Stimulated activated CD4-positive, alpha-beta T cell treated with anti-CD3 and anti-CD28 coated beads, Interleukin-1b, Interleukin-23, amount 100 ng/mL, for 24 hours (primary cell): ENCODE measurements around the gene COMP.

Source experiments
- DNase-seq, 4 experiments: peaks; one replicate each; pipeline ENCODE4 v3.0.0-alpha.2; 2020; ENCODE audit warnings: low read depth in 4 of 4, low spot score in 1 of 4

Gene COMP

DNA sequence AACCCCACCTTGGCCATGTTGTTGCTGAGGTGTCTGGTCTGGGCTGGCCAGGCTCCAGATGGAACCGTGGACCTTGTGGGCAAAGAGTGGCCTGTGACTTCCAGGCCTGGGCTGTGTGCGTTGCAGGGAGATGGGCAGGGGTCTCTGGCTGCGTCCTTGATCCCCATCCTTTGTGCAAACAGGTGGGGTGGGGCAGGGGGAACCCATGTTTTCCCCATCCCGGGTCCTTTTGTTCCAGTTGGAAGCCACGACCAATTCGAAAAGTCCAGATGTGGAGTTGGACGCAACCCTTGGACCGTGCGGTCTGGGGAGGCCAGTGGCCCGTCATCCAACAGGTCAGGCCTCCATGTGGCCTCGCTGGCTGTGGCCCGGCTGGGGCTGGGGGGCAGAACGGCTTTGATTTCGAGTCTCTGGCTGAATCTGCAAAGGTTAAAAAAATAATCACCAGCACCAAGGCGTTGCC is 13.1 kb upstream of the COMP start:
- no peak for DNase-seq

DNA sequence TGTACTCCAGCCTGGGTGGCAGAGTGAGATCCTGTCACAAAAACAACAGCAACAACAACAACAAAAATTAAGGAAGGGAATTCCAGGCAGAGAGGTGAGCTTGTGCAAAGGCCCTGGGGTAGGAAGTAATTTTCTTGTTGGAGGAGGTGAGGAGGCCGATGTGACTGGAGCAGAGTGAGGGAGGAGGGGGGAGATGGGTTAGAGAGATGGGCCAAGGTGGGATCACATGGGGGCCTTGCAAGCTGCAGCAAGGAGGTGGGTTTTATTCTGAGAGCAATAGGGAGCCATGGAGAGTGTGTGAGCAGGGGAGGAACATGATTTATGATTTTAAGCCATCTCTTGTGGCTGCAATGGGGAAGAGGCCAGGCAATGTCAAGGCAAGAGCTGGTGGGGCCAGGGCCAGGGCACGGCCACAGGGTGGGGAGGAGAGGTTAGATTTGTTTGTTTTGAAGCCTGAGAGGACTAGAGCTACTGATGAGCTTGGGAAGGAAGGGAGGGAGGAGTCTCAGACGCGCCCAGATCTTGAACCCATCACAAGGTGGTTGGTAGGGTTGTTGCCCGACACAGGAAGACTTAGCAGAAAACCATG is 12.5 kb upstream of the COMP start:
- no peak for DNase-seq

- no peak for DNase-seq
Observed at GRCh38 chr19:18802354-18802753, 11.2 kb upstream of the COMP start.

DNA sequence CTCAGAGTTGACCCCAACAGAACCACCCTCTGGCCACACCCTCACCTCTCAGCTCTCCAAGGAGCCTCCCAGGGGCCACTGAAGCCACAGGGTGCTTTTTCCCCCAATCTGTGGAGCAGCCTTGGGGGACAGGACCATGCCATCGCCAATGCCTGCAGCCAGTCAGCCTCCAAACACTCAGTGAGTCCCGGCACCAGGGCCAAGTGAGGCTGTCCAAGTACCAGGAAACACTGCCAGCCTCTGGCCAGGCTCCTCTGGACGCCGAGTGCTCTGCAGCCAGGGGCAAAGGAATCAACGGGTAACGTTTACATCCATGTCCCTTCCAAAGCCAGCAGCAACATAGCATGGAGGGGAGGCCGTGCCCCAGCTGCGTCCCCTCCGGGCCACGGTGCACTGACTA is 9.5 kb upstream of the COMP start:
- no peak for DNase-seq

- no peak for DNase-seq
Observed at GRCh38 chr19:18800079-18800478, 9.0 kb upstream of the COMP start.

DNA sequence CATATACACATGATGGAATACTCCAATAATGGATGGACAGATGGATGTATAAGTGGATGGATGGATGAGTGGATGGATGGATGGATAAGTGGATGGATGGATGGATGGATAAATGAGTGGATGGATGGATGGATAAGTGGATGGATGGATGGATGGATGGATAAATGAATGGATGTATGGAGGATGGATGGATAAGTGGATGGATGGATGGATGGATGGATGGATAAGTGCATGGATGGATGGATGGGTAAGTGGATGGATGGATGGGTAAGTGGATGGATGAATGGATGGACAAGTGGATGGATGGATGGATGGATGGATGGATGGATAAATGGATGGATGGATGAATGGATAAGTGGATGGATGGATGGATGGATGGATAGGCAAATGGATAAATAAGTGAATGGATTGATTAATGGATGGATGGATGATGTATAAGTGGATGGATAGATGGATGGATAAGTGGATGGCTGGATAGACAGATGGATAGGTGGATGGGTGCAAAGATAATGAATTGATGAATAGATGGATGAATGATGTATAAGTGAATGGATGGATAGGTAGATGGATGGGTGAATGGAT is 8.4 kb upstream of the COMP start:
- no peak for DNase-seq

GRCh38 chr19:18798384-18799352 is 7.6 kb upstream of the COMP start:
- DNase-seq: no peak

GRCh38 chr19:18796239-18796638 is 5.1 kb upstream of the COMP start:
- DNase-seq: no peak

GRCh38 chr19:18795540-18795939 is 4.4 kb upstream of the COMP start:
- no peak for DNase-seq

DNA sequence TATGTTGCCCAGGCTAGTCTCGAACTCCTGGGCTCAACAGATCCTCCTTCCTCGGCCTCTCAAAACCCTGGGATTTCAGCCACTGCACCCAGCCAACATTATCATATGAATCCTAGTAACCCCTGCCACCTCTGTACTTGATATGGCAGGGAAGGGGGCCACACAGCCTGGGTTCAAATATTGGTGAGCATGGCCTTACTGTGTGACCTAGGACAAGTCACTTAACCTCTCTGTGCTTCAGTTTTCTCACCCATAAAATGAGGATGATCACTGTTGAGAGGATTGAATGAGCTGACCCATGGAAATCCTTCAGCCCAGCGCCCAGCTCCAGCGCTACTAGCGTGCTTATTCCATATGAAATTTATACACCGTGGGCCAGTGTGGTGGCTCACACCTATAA is 3.6 kb upstream of the COMP start:
- no peak for DNase-seq

- DNase-seq: no peak
Observed at GRCh38 chr19:18794029-18794313, 2.9 kb upstream of the COMP start.

- no peak for DNase-seq
Observed at GRCh38 chr19:18793144-18794028, 2.3 kb upstream of the COMP start.

DNA sequence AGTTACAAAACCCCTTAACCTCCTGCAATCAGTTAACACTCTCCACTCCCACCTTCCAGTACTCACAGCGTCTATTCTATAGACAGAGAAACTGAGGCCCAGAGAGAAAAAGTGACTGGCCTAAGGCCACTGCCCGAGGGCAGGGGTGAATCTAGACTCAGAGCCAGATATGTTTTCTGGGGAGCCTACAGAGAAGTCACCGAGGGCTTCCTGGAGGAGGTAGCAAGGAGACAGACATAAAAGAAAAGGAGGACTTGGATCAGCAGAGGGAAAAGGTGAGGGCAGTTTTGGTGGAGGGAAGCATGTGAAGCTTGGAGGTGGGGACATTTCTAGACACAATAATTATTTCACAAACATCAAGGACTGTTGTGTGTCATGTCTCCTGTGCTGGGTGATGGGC is 1.6 kb upstream of the COMP start:
- DNase-seq: no peak

DNA sequence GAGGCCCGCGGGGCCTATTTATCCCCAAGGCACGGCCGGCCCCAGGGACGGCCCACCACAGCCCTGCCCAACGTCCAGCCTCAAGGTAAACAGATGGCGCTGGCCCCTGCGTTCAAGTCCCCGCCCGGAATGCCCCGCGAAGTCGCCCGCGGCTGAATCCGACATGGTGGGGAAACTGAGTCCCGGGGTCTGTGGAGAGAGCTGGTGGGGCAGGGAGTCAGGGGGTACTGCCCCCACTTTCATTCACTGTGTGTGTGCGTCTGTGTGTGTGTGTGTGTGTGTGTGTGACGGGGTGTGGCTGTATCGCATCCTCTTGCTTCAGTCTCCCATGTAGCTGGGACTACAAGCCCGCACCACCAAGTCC is 192 bp upstream of the COMP start:
- DNase-seq: no peak

DNA sequence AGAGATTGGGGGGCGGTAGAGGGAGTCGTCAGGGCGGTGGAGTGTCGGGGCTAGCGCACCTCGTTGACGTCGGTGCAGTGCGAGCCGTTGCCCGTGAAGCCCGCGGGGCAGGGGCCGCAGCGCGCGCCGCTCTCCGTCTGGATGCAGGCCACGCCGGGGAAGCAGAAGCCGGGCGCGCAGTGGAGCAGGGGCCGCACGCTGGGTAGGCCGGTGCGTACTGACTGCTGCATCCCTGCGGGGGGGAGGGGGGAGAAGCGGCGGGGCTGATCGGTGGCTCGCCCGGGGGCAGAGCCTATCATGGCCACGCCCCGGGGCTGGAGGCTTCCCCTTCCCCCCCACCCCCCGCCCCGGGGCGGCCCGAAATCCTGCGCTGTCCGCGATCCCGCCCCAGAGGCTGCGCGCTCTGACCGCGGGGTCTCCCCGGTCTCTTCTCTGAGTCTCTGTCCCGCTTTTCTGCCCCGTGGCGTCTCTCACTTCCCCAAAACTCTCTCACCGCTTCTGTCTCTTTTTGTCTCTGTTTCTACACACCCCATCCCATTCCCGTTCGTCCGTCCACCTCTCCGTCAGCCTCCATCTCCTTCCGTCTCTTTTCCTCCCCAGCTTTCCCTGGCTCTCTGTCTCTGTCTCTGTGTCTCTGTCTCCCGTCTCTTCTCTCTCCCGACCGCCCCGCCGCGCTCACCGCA is 1.1 kb downstream of the COMP start:
- peak in 1 of 4 experiments; percentile 29 for DNase-seq

GRCh38 chr19:18789422-18789869 is 1.7 kb downstream of the COMP start:
- no peak for DNase-seq

- DNase-seq: no peak
Observed at GRCh38 chr19:18788529-18789421, 2.3 kb downstream of the COMP start.

- peak in 3 of 4 experiments; percentile 43 to 75 (median 57) for DNase-seq
Observed at GRCh38 chr19:18785179-18786124, 5.7 kb downstream of the COMP start.

DNA sequence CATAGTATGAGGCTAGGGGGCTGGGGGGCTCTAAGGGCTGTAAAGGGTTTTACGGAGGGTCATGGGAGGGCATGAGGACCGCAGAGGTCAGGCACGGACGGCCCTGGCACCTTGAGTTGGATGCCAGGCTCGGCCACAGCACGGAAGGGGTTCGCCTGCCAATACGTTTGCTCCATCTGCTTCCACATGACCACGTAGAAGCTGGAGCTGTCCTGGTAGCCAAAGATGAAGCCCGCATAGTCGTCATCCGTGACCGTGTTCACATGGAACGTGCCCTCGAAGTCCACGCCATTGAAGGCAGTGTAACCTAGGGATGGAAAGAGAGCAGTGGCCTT is 6.4 kb downstream of the COMP start:
- no peak for DNase-seq
